Effector memory CD4-positive, alpha-beta T cell (primary cell): ENCODE measurements around the gene TTC39C.
A peak's percentile ranks its signal among the peaks of the same experiment; 100 is the strongest.
"Not testable (repeated sequence)": the region's sequence is repeated elsewhere in the genome, so short reads cannot be mapped to it uniquely, and the experiment has no call there.

Experiments
- DNase-seq, 3 donors: peaks; one replicate each; pipeline ENCODE4 v3.0.0-alpha.2; 2020
- H3K27ac ChIP-seq: 2 replicates; pipeline ENCODE4 v1.7.0; 2013; ENCODE audit warnings: mild to moderate bottlenecking, low read length, moderate library complexity; ENCODE audit not compliant: insufficient read depth, poor library complexity, severe bottlenecking
- H3K27me3 ChIP-seq: replicated peaks from 2 replicates; pipeline ENCODE4 v1.7.0; 2013; ENCODE audit warnings: mild to moderate bottlenecking, low read length; ENCODE audit not compliant: insufficient read depth, control insufficient read depth, poor library complexity, severe bottlenecking
- H3K36me3 ChIP-seq: 2 replicates; pipeline ENCODE4 v1.7.0; 2013; ENCODE audit warnings: mild to moderate bottlenecking, low read length, moderate library complexity; ENCODE audit not compliant: control insufficient read depth, insufficient read depth
- H3K4me1 ChIP-seq: 2 replicates; pipeline ENCODE4 v1.7.0; 2013; ENCODE audit warnings: low read length, mild to moderate bottlenecking; ENCODE audit not compliant: control insufficient read depth, insufficient read depth, poor library complexity, severe bottlenecking
- H3K4me3 ChIP-seq: 2 replicates; pipeline ENCODE4 v1.7.0; 2013; ENCODE audit warnings: low read length, low read depth, mild to moderate bottlenecking; ENCODE audit not compliant: insufficient read depth, poor library complexity, severe bottlenecking
- H3K9me3 ChIP-seq: 2 replicates; pipeline ENCODE4 v1.7.0; 2013; ENCODE audit warnings: mild to moderate bottlenecking, low read length, moderate library complexity; ENCODE audit not compliant: control insufficient read depth

The TTC39C gene

GRCh38 chr18:24049142-24049541, 34.6 kb downstream of the TTC39C start:
- H3K4me3 ChIP-seq: no peak overlapping the region
- no peaks in the 10 kb centered on the region for H3K27me3 ChIP-seq
- no peak for DNase-seq
- no peaks in the 10 kb centered on the region for H3K36me3 ChIP-seq
- no peak overlapping the region for H3K27ac ChIP-seq
- no peaks in the 10 kb centered on the region for H3K9me3 ChIP-seq
- H3K4me1 ChIP-seq: peaks cover 54% of the 10 kb centered on the region

- H3K36me3 ChIP-seq: no peaks in the 10 kb centered on the region
- peaks cover 57% of the 10 kb centered on the region for H3K4me1 ChIP-seq
- DNase-seq: no peak
- peak overlapping the region; percentile 18 for H3K27ac ChIP-seq
- H3K4me3 ChIP-seq: no peak overlapping the region
- H3K27me3 ChIP-seq: no peaks in the 10 kb centered on the region
- H3K9me3 ChIP-seq: no peaks in the 10 kb centered on the region
Measured at GRCh38 chr18:24051031-24051947, 36.7 kb downstream of the TTC39C start.

- Histone ChIP-seq H3K27me3 (no peaks in the 10 kb centered on the region), H3K36me3 (no peaks in the 10 kb centered on the region), H3K4me3 (no peak overlapping the region), H3K27ac (no peak overlapping the region), H3K4me1 (peaks cover 55% of the 10 kb centered on the region), H3K9me3 (no peaks in the 10 kb centered on the region)
- DNase-seq: no peak
Measured at GRCh38 chr18:24052053-24052452, 37.5 kb downstream of the TTC39C start.

GRCh38 chr18:24053211-24053610, 38.7 kb downstream of the TTC39C start:
- Histone ChIP-seq H3K27ac (peak overlapping the region; percentile 49), H3K4me1 (peaks cover 51% of the 10 kb centered on the region), H3K9me3 (no peaks in the 10 kb centered on the region), H3K27me3 (no peaks in the 10 kb centered on the region), H3K4me3 (no peak overlapping the region), H3K36me3 (no peaks in the 10 kb centered on the region)
- no peak for DNase-seq

- Histone ChIP-seq H3K4me1 (peaks cover 42% of the 10 kb centered on the region), H3K9me3 (no peaks in the 10 kb centered on the region), H3K27me3 (no peaks in the 10 kb centered on the region), H3K4me3 (no peak overlapping the region), H3K36me3 (no peaks in the 10 kb centered on the region), H3K27ac (no peak overlapping the region)
- peak in 2 of 3 donors; percentile 9 to 17 for DNase-seq
Measured at GRCh38 chr18:24054130-24054529, 39.6 kb downstream of the TTC39C start.

GRCh38 chr18:24055009-24055804, 40.7 kb downstream of the TTC39C start:
- Histone ChIP-seq H3K36me3 (no peaks in the 10 kb centered on the region), H3K27ac (no peak overlapping the region), H3K4me3 (no peak overlapping the region), H3K4me1 (peaks cover 34% of the 10 kb centered on the region), H3K27me3 (no peaks in the 10 kb centered on the region), H3K9me3 (no peaks in the 10 kb centered on the region)
- DNase-seq: no peak

GRCh38 chr18:24055878-24056277, 41.3 kb downstream of the TTC39C start:
- no peaks in the 10 kb centered on the region for H3K36me3 ChIP-seq
- no peak overlapping the region for H3K27ac ChIP-seq
- H3K27me3 ChIP-seq: no peaks in the 10 kb centered on the region
- H3K4me1 ChIP-seq: peaks cover 33% of the 10 kb centered on the region
- no peak for DNase-seq
- H3K4me3 ChIP-seq: no peak overlapping the region
- H3K9me3 ChIP-seq: no peaks in the 10 kb centered on the region

- no peak for DNase-seq
- Histone ChIP-seq H3K36me3 (no peaks in the 10 kb centered on the region), H3K27me3 (no peaks in the 10 kb centered on the region), H3K4me3 (no peak overlapping the region), H3K4me1 (peaks cover 31% of the 10 kb centered on the region), H3K9me3 (no peaks in the 10 kb centered on the region), H3K27ac (no peak overlapping the region)
Measured at GRCh38 chr18:24056506-24056905, 42.0 kb downstream of the TTC39C start.

GRCh38 chr18:24057804-24058203, 43.2 kb downstream of the TTC39C start:
- Histone ChIP-seq H3K4me3 (no peak overlapping the region), H3K27ac (no peak overlapping the region), H3K36me3 (no peaks in the 10 kb centered on the region), H3K9me3 (no peaks in the 10 kb centered on the region), H3K27me3 (no peaks in the 10 kb centered on the region), H3K4me1 (peaks cover 32% of the 10 kb centered on the region)
- DNase-seq: no peak

GRCh38 chr18:24059385-24059784, 44.8 kb downstream of the TTC39C start:
- DNase-seq, H3K4me3 ChIP-seq, H3K27me3 ChIP-seq: not testable (repeated sequence)

More at GRCh38 chr18:24059385-24059784, 44.8 kb downstream of the TTC39C start:
- H3K4me1 ChIP-seq: peaks cover 18% of the 10 kb centered on the region
- H3K27ac ChIP-seq, H3K36me3 ChIP-seq, H3K9me3 ChIP-seq: not testable (repeated sequence)
